ENCODE results near the gene IPO5.
"Not testable (repeated sequence)": the region's sequence is repeated elsewhere in the genome, so short reads cannot be mapped to it uniquely, and the experiment has no call there.

The IPO5 gene

DNA sequence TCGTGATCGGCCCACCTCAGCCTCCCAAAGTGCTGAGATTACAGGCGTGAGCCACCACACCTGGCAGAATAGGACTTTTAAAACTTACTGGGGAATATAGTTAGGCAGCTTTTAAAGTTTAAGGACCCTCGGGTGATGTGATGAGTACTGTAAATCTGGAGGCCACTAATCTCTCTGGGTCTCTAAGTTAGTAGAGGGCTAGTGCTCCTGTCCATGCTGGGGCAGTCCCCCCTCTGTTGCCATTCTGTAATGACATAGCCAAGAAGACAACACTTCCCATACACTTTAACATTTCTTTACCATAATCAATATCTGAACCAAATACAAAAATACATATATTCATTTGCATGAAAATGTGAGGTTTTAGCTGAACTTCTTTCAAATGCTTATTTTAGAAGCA, 65.7 kb downstream of the IPO5 start:
- no peak for DNase-seq

DNA sequence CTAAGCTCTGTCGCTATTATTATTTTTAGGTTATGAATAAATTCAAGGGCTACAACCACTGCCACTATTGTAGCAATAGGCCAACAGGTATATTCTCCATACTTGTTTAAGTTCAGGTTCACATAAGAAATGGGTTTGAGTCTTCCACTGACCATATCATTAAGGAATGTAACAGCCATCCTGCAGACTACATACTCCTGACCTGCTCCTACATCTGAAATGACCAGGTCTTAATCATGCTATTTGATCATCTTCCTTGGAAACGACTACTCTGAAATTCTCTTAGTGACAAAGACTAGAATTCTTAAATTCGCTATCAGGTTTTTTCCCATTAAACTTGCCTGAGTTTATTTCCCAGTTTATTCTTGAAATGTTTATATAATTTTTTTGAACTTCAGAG, 66.8 kb downstream of the IPO5 start:
- DNase-seq, result no peak

DNA sequence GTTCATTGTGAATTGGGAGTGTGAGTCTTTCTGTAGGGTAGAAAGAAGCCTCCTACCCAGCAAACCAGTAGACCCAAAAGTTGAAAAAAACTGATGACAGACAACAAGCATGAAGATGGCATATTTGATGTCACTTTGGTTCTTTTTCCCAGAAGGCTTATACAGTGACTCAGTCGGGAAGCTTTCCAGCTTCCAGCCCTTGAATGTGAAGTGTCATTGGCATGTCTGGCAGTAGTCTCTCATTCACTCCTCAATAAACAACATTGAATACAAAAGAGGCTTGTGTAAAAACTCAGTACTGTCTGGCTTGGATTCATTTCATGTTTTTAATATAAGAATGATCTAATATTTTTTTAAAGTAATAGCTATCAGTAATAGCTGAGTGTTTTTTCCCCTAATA, 68.7 kb downstream of the IPO5 start:
- no peak for DNase-seq

DNA sequence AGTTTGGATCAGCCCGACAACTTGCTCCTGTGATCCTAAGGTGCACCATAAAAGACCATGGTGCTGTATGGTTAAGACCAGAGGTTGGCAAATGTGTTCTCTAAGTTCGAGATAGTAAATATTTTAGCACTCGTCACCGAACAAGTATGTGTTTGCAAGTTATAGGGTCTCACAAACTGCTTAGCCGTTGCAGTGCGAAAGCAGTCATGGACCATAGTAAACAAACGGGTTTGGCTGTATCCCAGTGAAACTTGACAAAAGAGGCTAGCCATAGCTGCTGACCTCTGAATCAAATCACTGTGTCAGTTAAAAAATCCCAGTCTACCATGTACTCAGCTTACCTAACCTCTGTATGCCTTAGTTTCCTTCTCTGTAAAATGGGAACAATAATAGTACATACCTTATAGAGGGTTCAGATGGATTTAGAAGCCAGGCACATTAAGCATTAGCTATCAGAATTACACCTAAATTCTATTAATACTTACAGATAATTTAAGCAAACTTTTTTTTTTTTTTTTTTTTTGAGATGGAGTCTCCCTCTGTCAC, 72.1 kb downstream of the IPO5 start:
- DNase-seq, result no peak

DNA sequence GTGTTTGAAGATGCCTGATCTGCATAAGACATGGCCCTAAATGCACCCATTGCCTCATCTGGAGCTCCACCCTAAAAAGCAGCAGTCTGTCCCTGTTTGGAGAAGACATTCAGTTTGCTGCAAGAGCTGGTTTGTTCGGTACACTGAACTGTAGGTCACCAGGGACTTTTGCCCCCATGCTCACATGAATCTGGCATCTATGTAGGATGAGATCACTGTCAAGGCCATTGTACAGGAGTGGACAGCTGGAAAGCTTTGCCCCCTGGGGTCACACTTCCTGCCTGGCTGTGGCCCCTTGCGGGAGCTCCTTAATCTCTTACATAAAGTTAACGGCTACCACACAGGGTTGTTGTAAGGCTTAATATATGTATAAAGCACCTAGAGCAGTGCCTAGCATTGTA, 73.0 kb downstream of the IPO5 start:
- DNase-seq, result no peak

DNA sequence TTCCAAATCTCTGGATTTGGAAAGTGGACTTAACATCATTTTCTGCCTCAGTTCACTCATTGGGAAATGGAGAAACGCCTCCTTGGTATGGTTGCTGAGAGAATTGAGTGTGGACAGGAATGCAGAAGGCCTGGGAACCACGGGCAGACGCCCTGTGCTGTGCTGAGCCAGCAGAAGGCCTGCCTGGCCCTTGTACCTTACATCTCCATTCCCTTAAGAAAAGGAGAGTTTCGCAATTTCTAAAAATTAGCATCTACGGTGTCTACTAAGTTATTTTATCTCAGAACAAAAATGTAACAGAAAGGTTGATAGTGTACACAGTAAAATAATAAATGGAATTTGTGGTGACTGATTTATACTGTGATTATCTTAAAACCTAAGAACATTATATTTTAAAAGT, 78.7 kb downstream of the IPO5 start:
- DNase-seq, result no peak

DNA sequence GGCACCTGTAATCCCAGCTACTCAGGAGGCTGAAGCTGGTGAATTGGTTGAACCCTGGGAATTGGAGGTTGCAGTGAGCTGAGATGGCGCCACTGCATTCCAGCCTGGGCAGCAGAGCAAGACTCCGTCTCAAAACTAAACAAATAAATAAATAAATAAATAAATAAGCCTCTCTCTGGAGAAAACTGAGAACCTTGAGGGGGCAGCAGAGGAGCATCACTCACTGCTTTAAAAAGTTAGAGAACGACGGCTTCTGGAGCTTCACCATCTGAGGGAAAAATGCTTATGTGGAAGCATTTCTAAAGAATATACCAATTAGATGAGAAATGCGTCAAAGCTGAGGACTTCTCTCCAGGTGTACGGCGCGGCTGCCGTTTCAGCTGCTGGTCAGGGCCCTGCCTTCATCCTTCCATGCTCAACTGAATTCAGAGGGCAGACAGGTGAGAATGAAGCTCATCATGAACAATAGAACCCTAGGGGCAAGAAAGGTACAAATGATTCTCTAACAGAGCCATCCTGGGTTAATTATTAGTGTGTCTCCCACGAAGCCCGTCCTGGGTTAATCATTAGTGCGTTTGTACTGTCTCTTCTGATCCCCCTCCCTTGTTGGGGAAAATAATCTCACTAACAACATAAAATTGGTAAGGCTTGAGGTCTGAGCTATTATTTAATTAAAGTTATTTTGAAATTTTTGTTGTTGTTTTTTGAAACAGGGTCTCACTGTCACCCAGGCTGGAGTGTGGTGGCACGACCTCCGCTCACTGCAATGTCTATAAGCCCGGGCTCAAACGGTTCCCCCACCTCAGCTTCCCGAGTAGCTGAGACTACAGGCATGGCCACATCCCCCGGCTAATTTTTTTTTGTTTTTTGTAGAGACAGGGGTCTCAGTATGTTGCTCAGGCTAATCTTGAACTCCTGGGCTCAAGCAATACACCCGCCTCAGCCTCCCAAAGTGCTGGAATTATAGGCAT, 80.1 kb downstream of the IPO5 start:
- DNase-seq, result no peak

DNA sequence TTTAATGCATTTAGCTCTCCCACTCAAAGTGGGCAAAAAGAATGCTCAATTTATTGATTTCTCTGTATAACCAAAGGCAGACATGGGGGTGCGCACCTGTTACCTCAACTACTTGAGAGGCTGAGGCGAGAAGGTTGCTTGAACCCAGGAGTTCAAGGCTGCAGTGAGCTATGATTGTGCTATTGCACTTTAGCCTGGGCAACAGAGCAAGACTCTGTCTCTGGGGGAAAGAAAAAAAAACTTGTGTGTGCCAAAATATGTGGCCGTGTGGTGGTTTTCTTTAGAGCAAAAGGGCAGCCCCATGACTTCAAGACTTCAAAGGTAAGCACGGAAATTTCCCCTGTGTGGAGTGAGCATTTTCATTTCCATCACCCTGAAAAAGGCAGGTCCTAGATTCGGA, 81.9 kb downstream of the IPO5 start:
- DNase-seq, result no peak

DNA sequence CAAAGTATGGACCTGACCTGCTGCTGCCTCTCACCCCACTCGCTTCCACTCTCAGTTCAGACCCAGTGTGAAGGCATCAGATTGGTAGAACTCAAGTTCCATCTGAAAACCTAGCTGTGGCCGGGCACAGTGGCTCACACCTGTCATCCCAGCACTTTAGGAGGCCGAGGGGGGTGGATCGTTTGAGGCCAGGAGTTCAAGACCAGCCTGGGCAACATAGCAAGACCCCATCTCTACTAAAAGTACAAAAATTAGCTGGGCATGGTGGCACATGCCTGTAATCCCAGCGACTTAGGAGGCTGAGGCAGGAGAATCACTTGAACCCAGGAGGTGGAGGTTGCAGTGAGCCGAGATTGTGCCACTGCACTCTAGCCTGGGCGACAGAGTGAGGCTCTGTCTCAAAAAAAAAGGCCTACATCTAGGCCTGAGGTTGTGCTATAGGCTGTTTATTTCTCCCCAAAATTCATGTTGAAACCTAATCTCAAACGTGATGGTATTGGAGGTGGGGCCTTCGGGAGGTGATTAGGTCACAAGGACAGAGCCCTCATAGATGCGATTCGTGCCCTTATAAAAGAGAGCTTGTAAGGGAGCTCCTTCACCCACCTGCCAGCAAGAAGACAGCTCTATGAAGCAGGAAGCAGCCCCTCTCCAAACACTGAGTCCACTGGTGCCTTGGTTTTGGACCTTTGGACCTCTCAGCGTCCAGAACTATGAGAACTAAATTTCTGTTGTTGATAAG, 83.3 kb downstream of the IPO5 start:
- not testable (repeated sequence) for DNase-seq

DNA sequence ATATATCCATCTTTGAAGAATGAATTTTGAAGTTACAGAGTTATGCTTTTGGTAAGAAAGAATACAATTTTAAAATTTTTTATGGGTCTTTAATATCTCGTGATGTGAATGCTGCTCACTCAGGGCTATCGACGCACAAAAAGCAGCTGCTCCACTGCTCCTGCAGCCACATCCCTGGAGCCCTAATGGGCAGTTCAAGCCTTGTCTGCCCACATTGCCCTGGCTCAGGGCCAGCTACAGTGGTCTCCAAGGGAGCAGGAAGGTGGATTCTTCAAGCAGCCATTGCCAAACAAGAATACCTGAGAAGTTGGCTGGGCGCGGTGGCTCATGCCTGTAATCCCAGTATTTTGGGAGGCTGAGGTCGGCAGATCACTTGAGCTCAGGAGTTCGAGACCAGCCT, 85.8 kb downstream of the IPO5 start:
- no peak for DNase-seq

DNA sequence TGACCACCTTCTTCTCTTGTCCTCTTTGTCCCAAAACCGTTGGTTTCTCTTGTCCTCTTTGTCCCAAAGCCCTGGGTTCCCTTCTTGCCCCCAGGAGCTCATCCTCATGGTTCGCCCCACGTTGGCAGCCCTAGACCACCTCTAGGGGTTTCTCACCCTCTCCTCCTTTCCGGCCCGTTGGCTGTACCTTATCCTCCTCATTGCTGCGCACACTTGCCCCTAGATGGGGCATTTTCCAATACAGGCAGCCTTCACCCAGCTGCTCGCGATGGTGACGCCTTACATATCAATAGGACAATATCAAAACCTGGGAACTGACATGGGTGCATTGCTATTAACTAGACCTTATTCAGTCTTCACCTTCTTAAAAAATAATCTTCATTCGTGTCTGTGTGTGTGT, 86.5 kb downstream of the IPO5 start:
- no peak for DNase-seq

DNA sequence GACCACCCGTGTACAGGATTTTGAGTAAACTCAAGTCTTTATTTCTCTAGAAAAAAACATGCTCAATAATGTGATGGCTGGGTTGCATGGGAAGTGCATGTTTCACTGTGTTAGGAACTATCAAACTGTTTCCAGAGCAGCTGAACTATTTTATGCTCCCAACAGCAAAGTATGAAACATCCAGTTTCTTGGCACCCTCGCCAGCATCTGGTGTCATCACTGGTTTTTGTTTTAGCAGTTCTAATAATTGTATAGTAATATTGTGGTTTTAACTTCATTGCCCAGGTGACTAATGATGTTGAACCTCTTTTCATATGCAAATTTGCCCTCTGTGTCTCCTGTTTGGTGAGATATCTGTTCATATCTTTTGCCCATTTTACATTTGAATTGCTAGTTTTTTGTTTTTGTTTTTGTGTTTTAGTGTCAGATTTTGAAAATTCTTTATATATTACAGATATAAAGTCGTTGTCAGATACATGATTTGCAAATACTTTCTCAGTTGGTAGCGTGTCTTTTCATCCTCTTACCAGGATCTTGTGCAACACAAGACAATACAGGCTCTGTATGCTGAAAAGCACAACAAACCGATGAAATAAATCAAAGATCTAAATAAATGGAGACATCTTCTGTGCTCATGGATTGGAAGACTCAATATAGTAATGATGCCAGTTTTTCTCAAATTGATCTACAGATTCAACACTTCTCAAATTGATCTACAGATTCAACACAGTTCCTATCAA, 87.8 kb downstream of the IPO5 start:
- no peak for DNase-seq

DNA sequence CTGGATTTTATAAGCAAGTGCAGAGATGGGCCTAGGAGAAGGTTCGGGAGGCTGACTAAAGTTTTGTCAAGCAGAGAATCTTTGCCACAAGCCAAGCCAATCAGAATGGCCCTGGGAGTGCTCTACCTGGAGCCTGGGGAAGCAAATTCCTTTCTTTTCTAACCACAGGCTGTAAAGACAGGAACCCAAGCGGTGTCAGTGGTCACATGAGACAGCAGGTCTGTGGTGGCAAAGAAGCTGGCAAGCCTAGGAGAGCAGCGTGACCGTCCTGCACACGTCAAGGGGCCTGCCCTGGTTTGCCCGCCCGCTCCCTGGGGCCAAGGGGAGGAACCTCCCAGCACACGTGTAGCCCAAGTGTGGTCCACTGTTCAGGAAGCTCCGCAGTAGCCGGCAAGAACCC, 90.8 kb downstream of the IPO5 start:
- DNase-seq, result no peak

DNA sequence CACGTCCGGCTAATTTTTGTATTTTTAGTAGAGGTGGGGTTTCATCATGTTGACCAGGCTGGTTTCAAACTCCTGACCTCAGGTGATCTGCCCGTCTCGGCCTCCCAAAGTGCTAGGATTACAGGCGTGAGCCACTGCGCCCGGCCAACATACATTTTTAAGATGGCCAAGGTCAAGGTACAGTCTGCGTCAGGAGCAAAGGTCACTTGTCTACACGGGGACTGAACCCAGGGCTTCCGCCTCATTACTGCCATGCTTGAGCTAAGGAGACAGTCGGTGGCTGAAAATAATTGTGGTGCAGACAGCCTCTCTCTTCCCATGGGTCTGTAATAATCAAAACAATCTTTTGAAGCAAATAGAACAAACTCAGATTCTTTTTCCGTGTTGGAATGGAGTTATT, 94.3 kb downstream of the IPO5 start:
- not testable (repeated sequence) for DNase-seq

DNA sequence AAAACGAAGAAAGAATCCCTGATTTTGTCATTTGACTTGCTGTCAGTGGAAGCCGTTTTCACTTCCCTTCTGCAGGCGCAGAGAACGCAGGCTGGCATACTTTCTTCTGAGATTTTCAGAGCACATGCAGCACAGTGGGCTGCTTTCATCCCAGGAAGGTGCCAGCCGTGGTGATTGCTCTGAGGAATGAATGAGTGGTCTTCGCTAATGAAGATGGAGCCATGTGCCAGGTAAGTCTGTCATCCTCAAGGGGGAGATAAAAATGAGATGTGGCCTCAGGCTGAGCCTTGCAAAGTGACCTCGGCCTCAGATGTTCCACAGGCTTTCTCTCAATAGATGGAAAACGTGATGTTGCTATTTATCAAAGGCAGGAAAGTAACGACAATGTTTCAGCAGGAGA, 94.8 kb downstream of the IPO5 start:
- DNase-seq, result no peak

DNA sequence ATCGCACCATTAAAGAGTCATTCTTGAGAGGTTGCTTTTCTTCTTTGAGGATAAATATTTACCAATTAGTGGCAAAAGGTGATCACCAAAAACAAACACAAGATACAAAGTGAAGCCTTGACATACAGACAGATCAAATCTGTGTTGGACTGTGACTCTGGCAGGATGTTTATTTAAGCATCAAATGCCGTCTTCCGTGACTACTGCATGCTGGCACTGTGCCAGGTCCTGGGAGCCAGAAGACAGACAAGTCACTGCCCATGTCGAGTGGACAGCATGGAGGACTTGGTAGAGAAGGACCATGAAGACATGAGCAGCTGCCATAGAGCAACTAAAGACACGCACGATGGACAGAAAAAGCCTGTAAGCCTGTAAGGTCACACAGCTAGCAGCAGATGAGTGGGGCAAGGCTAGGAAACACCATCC, 96.6 kb downstream of the IPO5 start:
- DNase-seq, result peak; percentile 44

DNA sequence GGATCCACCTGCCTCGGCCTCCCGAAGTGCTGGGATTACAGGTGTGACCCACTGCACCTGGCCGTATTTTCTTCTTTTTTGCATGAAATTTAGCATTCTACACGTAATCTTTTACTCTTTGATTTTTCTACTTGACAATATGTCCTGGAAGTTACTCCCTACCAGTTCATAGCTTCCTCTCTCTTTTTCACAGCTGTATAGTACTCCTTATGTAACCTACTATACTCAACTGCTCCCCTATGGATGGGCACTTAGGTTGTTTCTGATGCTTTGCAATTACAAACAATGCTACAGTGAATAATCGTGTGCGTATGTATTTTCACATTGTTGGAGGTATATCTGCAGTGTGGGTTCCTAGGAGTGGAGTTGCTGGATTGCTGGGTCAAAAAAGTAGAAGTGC, 98.9 kb downstream of the IPO5 start:
- DNase-seq, result no peak

DNA sequence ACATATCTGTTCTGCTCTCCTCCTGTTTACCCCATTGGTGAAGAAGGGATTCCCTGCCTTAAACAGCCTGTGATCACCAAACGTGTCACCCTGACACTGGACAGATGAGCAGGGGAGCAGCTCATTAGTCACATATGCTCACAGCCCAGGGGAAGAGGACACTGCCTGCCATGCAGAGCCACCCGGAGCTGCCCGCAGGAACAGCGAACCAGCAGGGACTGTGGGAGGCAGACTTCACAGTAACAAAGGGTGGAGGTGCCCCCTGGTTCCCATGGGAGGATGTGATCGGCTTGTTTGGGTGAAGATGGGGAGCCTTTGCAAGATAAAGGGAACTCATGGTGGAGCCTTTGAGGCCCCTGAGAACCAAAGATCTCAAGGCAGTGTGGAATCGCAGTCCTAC, 100.8 kb downstream of the IPO5 start:
- no peak for DNase-seq

DNA sequence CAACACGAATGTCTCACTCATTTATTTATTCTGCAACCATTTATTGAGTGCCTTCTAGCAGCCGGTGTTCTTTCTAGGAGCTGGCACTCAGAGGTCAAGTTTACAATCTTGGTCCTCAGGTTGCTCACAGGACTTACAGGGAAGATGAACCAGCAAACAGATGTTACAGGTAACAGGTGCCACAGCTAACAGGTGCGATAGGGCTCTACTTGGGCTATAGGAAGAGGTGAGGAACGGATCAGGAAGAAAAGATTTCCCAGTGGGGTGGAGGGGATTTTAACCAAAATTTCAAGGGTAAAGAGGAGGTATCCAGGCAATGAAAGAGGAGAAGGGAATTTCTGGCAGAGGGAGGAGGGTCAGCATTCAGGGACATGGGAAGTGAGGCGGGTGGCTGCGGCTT, 102.1 kb downstream of the IPO5 start:
- DNase-seq, result no peak

DNA sequence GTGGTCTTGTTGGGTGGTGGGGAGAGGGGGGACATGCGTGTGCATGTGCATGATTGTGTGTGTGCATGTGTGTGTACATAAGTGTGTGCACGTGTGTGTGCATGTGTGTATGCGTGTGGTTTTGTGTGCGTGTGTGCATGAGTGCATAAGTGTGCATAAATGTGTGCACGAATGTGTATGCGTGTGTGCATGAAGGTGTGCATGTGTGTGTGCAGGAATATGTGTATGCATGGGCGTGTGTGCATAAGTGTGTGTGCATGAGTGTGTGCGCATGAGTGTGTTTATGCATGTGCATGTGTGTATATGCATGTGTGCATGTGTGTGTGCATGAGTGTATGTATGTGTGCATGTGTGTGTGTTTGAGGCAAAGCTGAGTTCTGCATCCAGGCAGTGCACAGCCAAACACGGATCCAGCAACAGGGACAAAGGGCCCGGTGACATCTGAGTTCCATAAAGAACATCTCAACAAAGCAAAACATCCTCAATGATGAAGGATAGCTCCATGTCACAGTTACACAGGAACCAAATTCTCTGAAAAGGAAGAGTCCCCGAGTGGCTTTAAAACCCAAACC, 103.5 kb downstream of the IPO5 start:
- DNase-seq, result no peak

DNA sequence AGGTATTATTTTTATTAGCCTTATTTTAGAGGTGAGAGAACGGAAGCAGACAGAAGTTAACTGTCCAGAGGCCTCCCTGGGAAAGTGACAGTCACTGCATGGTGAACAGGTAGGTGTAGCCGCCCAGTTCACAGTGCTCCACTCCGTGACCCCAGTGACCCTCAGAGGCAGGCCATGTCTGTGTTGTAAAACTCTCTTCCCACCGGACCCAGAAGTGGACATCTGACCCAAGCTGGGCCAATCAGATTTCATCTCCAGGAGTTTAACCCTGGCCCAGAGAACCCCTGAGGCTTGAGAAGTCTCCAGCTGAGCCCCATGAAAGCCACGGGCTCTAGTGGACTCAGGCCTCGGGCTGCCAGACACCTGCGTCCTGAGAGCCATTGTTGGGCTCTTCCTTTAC, 105.8 kb downstream of the IPO5 start:
- DNase-seq, result no peak

DNA sequence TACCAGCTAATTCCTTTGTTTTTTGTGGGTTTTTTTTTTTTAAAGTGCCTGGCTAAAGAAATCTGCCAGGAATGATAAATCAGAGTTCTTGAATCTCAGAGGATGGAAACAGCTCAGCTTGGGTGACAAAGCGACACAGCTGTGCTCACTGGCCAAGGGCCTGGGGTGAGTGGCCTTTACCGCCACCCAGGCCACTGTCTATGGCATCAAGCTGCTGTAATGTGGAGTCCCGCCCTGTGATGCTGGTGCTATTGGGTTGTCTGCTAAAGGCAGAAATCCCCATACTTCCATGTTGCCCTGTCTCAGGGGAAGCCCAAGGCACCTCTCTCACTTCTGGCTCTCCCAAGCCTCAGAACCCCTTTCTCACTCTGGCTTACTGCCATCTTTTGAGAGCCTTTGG, 106.8 kb downstream of the IPO5 start:
- DNase-seq, result no peak

DNA sequence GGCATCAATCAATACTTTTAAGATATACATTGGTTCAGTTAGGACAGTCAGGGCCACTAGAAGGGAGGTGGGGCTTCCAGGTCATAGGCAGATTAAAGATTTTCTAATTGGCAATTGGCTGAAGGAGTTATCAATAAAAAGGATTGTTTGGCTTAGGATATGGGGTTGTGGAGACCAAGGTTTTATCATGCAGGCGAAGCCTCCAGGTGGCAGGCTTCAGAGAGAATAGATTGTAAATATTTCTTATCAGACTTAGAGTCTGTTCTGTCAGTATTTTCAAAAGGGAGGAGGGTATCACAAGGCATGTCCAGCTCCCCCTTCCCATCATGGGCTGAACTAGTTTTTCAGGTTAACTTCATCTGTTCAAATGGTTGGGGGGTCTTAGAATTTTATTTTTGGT, 112.0 kb downstream of the IPO5 start:
- no peak for DNase-seq
